H9 (cell line): Measurements from ENCODE around the gene CORO7. TPM values are rescaled to one million over a fixed set of nuclear protein-coding genes. Genes with fewer than 3 reads are reported as not detected.
A peak's percentile ranks its signal among the peaks of the same experiment; 100 is the strongest.

ENCODE experiments used
- DNase-seq: peaks from one replicate; pipeline ENCODE4 v3.0.0-alpha.2; 2017
- H2AFZ ChIP-seq: one replicate; pipeline ENCODE4 v1.6.1; 2013; ENCODE audit warnings: mild to moderate bottlenecking, low read length, control low read depth, moderate library complexity
- H2AK5ac ChIP-seq: 2 replicates; pipeline ENCODE4 v1.6.1; 2013; ENCODE audit warnings: low read length, control low read depth, mixed read lengths; ENCODE audit not compliant: insufficient read length
- H2BK120ac ChIP-seq: one replicate; pipeline ENCODE4 v1.6.1; 2013; ENCODE audit warnings: low read depth, mild to moderate bottlenecking, low read length, control low read depth, inconsistent platforms; ENCODE audit not compliant: poor library complexity, severe bottlenecking
- H2BK12ac ChIP-seq: 2 replicates; pipeline ENCODE4 v1.6.1; 2013; ENCODE audit warnings: low read length, control low read depth, mixed read lengths, low read depth; ENCODE audit not compliant: insufficient read length
- H2BK15ac ChIP-seq: 2 replicates; pipeline ENCODE4 v1.6.1; 2013; ENCODE audit warnings: low read depth, low read length, control low read depth
- H2BK20ac ChIP-seq: one replicate; pipeline ENCODE4 v1.6.1; 2013; ENCODE audit warnings: low read depth, mild to moderate bottlenecking, low read length, control low read depth, inconsistent platforms; ENCODE audit not compliant: poor library complexity, severe bottlenecking
- H2BK5ac ChIP-seq: 2 replicates; pipeline ENCODE4 v1.6.1; 2013; ENCODE audit warnings: low read length, control low read depth, mixed read lengths; ENCODE audit not compliant: insufficient read length
- H3K14ac ChIP-seq: 2 replicates; pipeline ENCODE4 v1.6.1; 2013; ENCODE audit warnings: low read length, control low read depth; ENCODE audit not compliant: insufficient read depth
- H3K18ac ChIP-seq: 2 replicates; pipeline ENCODE4 v1.6.1; 2013; ENCODE audit warnings: low read depth, mild to moderate bottlenecking, mixed read lengths, low read length, control low read depth; ENCODE audit not compliant: insufficient read length
- H3K23ac ChIP-seq: 2 replicates; pipeline ENCODE4 v1.6.1; 2013; ENCODE audit warnings: low read length, control low read depth, mixed read lengths, low read depth; ENCODE audit not compliant: insufficient read length
- H3K23me2 ChIP-seq: 2 replicates; pipeline ENCODE4 v1.6.1; 2013; ENCODE audit warnings: low read depth, mild to moderate bottlenecking, mixed read lengths, low read length, control low read depth; ENCODE audit not compliant: insufficient read length, poor library complexity, severe bottlenecking
- H3K27ac ChIP-seq: 2 replicates; pipeline ENCODE4 v1.5.1; 2013; ENCODE audit warnings: low read length, control low read depth, mixed read lengths, low read depth; ENCODE audit not compliant: insufficient read length
- H3K27me3 ChIP-seq: 2 replicates; pipeline ENCODE4 v1.6.1; 2013; ENCODE audit warnings: low read length, control low read depth, inconsistent platforms; ENCODE audit not compliant: insufficient read depth
- H3K4ac ChIP-seq: 2 replicates; pipeline ENCODE4 v1.6.1; 2013; ENCODE audit warnings: low read depth, mild to moderate bottlenecking, control low read depth, inconsistent platforms, low read length, moderate library complexity
- H3K4me1 ChIP-seq: 2 replicates; pipeline ENCODE4 v1.6.1; 2013; ENCODE audit warnings: low read length, control low read depth, inconsistent platforms; ENCODE audit not compliant: insufficient read depth
- H3K4me2 ChIP-seq: 2 replicates; pipeline ENCODE4 v1.6.1; 2013; ENCODE audit warnings: low read length, control low read depth, mixed read lengths; ENCODE audit not compliant: insufficient read length, insufficient read depth
- H3K56ac ChIP-seq: 2 replicates; pipeline ENCODE4 v1.6.1; 2013; ENCODE audit warnings: low read depth, mild to moderate bottlenecking, mixed read lengths, low read length, control low read depth; ENCODE audit not compliant: insufficient read length
- H3K79me1 ChIP-seq: 2 replicates; pipeline ENCODE4 v1.6.1; 2013; ENCODE audit warnings: low read depth, mild to moderate bottlenecking, moderate library complexity, low read length, control low read depth, inconsistent platforms; ENCODE audit not compliant: insufficient read depth, poor library complexity, severe bottlenecking
- H3K79me2 ChIP-seq: 2 replicates; pipeline ENCODE4 v1.6.1; 2013; ENCODE audit warnings: low read length, control low read depth, inconsistent platforms; ENCODE audit not compliant: insufficient read depth
- H3K9ac ChIP-seq: 2 replicates; pipeline ENCODE4 v1.6.1; 2013; ENCODE audit warnings: low read length, control low read depth, mixed read lengths; ENCODE audit not compliant: insufficient read length; ENCODE audit errors: extremely low read depth
- H3K9me3 ChIP-seq: one replicate; pipeline ENCODE4 v1.6.1; 2013; ENCODE audit warnings: low read depth, low read length, inconsistent platforms; ENCODE audit not compliant: control insufficient read depth
- H3T11ph ChIP-seq: one replicate; pipeline ENCODE4 v1.6.1; 2013; ENCODE audit warnings: mild to moderate bottlenecking, low read length, control low read depth, inconsistent platforms
- H4K20me1 ChIP-seq: one replicate; pipeline ENCODE4 v1.6.1; 2013; ENCODE audit not compliant: control insufficient read depth, insufficient read length, insufficient read depth
- H4K5ac ChIP-seq: 2 replicates; pipeline ENCODE4 v1.6.1; 2013; ENCODE audit warnings: low read depth, mild to moderate bottlenecking, mixed read lengths, low read length, control low read depth; ENCODE audit not compliant: insufficient read length
- H4K8ac ChIP-seq: replicated peaks from 2 replicates; pipeline ENCODE4 v1.6.1; 2013; ENCODE audit warnings: low read length, control low read depth, mixed read lengths, low read depth; ENCODE audit not compliant: insufficient read length
- H4K91ac ChIP-seq: 2 replicates; pipeline ENCODE4 v1.6.1; 2013; ENCODE audit warnings: low read depth, mild to moderate bottlenecking, moderate library complexity, mixed read lengths, low read length, control low read depth; ENCODE audit not compliant: insufficient read length
- H3K27ac Mint-ChIP-seq, 3 experiments: 2 replicates in 2 of 3; 3 replicates in 1 of 3; pipeline ENCODE4 v1.8.0; 2020 to 2021; ENCODE audit warnings: mixed read lengths in 3 of 3, mild to moderate bottlenecking in 1 of 3, moderate library complexity in 1 of 3
- H3K27me3 Mint-ChIP-seq: 2 replicates; pipeline ENCODE4 v1.8.0; 2021; ENCODE audit warnings: low read depth, mild to moderate bottlenecking, moderate library complexity, mixed read lengths
- H3K36me3 Mint-ChIP-seq, 3 experiments: 2 replicates in 2 of 3; 3 replicates in 1 of 3; pipeline ENCODE4 v1.8.0; 2020 to 2021; ENCODE audit warnings: low read depth in 3 of 3, mixed read lengths in 3 of 3; ENCODE audit not compliant: insufficient read depth in 1 of 3
- H3K4me1 Mint-ChIP-seq, 2 experiments: 2 replicates each; pipeline ENCODE4 v1.8.0; 2020; ENCODE audit warnings: mixed read lengths in 2 of 2
- H3K4me3 Mint-ChIP-seq, 2 experiments: 2 replicates in 1 of 2; 3 replicates in 1 of 2; pipeline ENCODE4 v1.8.0; 2020 to 2021; ENCODE audit warnings: mild to moderate bottlenecking in 2 of 2, mixed read lengths in 2 of 2, moderate library complexity in 1 of 2
- H3K9me3 Mint-ChIP-seq, 2 experiments: 2 replicates in 1 of 2; 3 replicates in 1 of 2; pipeline ENCODE4 v1.8.0; 2020; ENCODE audit warnings: mild to moderate bottlenecking in 2 of 2, mixed read lengths in 2 of 2, moderate library complexity in 1 of 2
- WGBS: extraction: QIAGEN DNeasy Blood & Tissue Kit; methylation state at CpG from one replicate; pipeline ENCODE4 v1.1.7; 2013; ENCODE audit warnings: missing lambda C conversion rate, low lambda C conversion rate, mixed read lengths; ENCODE audit not compliant: insufficient read length; ENCODE audit errors: extremely low coverage; 5-methylcytosine and 5-hydroxymethylcytosine counted together
- total RNA-seq: library from RNA; stranded (reverse); gene quantifications from 2 replicates; pipeline ENCODE4 v1.2.1, GENCODE V29; 2021
- TF ChIP-seq, protein P1 (sequence below): fragments of 200-600 bp; sonication (generic); conservative IDR thresholded peaks from 3 replicates; pipeline ENCODE4 v1.8.0; 2021; ENCODE audit warnings: antibody characterized with exemption, mild to moderate bottlenecking

The CORO7 gene
- total RNA-seq, 1 experiment from 2014 or later: 38.4 TPM

DNA sequence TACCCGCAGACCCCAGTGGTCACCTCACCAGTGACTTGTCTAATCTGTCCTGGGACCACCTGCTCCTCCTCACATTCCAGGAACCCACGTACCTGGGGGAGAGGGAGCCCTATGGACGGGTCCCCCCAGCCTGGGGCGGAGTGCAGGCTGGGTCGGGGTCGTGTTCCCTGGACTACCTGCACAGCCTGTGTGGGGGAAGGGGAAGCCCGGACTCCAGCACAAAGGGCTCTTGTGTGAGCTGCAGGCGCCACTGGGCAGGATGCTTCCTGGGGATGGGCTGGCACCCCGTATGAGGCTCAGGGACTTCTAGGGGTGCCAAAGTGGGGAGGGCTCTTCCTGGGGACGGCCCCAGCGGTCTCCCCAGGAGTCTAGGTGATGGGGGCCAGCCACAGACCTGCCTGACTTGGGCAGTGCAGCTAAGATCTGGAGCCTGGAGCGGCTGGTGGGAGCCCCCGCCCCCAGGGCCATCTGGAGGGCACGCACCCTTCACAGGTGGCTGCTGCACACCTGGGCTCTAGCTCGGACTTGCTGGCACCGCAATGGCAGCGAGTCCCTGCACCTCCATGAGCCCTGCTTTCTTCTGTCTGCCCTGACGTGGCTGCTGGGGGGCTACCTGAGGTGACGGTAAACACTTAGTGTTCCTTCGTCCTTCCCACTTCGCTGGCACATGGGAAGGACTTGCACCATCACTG, 37.3 kb downstream of the CORO7 start:
- no peak overlapping the region for H3K27ac ChIP-seq
- H3K27me3 ChIP-seq: no peaks in the 10 kb centered on the region
- no peak overlapping the region for H3K18ac ChIP-seq
- TF ChIP-seq, protein P1, sequence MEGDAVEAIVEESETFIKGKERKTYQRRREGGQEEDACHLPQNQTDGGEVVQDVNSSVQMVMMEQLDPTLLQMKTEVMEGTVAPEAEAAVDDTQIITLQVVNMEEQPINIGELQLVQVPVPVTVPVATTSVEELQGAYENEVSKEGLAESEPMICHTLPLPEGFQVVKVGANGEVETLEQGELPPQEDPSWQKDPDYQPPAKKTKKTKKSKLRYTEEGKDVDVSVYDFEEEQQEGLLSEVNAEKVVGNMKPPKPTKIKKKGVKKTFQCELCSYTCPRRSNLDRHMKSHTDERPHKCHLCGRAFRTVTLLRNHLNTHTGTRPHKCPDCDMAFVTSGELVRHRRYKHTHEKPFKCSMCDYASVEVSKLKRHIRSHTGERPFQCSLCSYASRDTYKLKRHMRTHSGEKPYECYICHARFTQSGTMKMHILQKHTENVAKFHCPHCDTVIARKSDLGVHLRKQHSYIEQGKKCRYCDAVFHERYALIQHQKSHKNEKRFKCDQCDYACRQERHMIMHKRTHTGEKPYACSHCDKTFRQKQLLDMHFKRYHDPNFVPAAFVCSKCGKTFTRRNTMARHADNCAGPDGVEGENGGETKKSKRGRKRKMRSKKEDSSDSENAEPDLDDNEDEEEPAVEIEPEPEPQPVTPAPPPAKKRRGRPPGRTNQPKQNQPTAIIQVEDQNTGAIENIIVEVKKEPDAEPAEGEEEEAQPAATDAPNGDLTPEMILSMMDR: no peak
- H2BK12ac ChIP-seq: no peak overlapping the region
- H3K4me1 ChIP-seq: peaks cover 6% of the 10 kb centered on the region; the same call in 1 of the 2 replicates
- no peak overlapping the region for H2BK120ac ChIP-seq
- H3K14ac ChIP-seq: no peak overlapping the region
- Mint-ChIP-seq H3K27me3 (no peaks in the 10 kb centered on the region), H3K36me3 (peaks cover 0 to 5% (median 3%) of the 10 kb centered on the region in 3 experiments; a peak in 3 of 7 replicates), H3K4me1 (peaks cover 25 to 46% of the 10 kb centered on the region in 2 experiments), H3K9me3 (no peaks in the 10 kb centered on the region), H3K4me3 (no peak overlapping the region), H3K27ac (peak overlapping the region in 1 of 3 experiments; percentile 34; a peak in 1 of 7 replicates)
- peaks cover 1% of the 10 kb centered on the region; the same call in 1 of the 2 replicates for H3K79me2 ChIP-seq
- no peak overlapping the region for H3T11ph ChIP-seq
- H4K20me1 ChIP-seq: no peaks in the 10 kb centered on the region
- no peak overlapping the region for H4K8ac ChIP-seq
- H2BK5ac ChIP-seq: no peak overlapping the region
- DNase-seq: no peak
- H2BK20ac ChIP-seq: no peak overlapping the region
- H2BK15ac ChIP-seq: no peak overlapping the region
- H3K4ac ChIP-seq: no peak overlapping the region
- no peak overlapping the region for H2AFZ ChIP-seq
- H3K79me1 ChIP-seq: no peaks in the 10 kb centered on the region
- no peak overlapping the region for H4K5ac ChIP-seq
- no CpG with 5 or more reads among the region's 21 CpGs for WGBS
- no peaks in the 10 kb centered on the region for H3K23me2 ChIP-seq
- H2AK5ac ChIP-seq: no peak overlapping the region
- H3K9me3 ChIP-seq: no peaks in the 10 kb centered on the region
- H4K91ac ChIP-seq: no peak overlapping the region
- H3K23ac ChIP-seq: no peak overlapping the region
- no peak overlapping the region for H3K9ac ChIP-seq
- H3K56ac ChIP-seq: no peak overlapping the region
- no peak overlapping the region for H3K4me2 ChIP-seq
